K562 (cell line): ENCODE data around the gene COMP. TPM values are rescaled to one million over a fixed set of nuclear protein-coding genes. Genes with fewer than 3 reads are reported as not detected.

Experiments used
- ATAC-seq: fragments of 200-7000 bp; cut with Tn5 transposase; 3 replicates; pipeline ENCODE4 v1.9.1; 2020; ENCODE audit warnings: moderate library complexity
- BruUV-seq: library from RNA; stranded (reverse); fragments of 400-500 nt; replicated peaks from 2 replicates; lab custom pipeline; 2021; lab: Mats Ljungman, UMichigan
- CTCF ChIA-PET: fragments of 300-600 bp; formaldehyde crosslinking; extraction: SDS; loops from one replicate; lab custom pipeline; 2021; ENCODE audit warnings: low intra/inter-chr PET ratio; lab: Yijun Ruan, JAX
- POLR2A ChIA-PET: fragments of 300-600, 350-650 bp; sonication (Branson Sonifier 250); formaldehyde crosslinking; extraction: SDS; loops from one replicate; lab custom pipeline; 2021; ENCODE audit warnings: antibody characterized with exemption, inconsistent platforms; lab: Yijun Ruan, JAX
- DNase-seq, 4 experiments: peaks; one replicate each; pipeline versions ENCODE4 v3.0.0 to v3.0.0-alpha.2; 2011 to 2018; ENCODE audit warnings: low spot score in 3 of 4, mixed read lengths in 3 of 4; ENCODE audit errors: extremely low read depth in 1 of 4
- FAIRE-seq: peaks from 2 replicates; lab custom pipeline; 2011; peaks lifted over from hg19 to GRCh38; lab: Jason Lieb, UNC
- H2AFZ ChIP-seq: 2 replicates; pipeline ENCODE4 v1.6.0; 2011; ENCODE audit warnings: low read depth, low read length, control low read depth, inconsistent platforms
- H3K27ac ChIP-seq: fragments of 200-600 bp; 3 replicates; pipeline ENCODE4 v1.8.0; 2011; ENCODE audit warnings: low read depth, mild to moderate bottlenecking, control low read depth, inconsistent platforms, low read length, moderate library complexity, mixed read lengths; ENCODE audit errors: extremely low read depth
- H3K27me3 ChIP-seq, 2 experiments: fragments of 300-600 bp in 1 of 2; 2 replicates in 1 of 2; 3 replicates in 1 of 2; pipeline versions ENCODE4 v1.6.0 to v1.8.0; 2011; ENCODE audit warnings: inconsistent platforms in 2 of 2, low read length in 2 of 2, mild to moderate bottlenecking in 1 of 2, mixed read lengths in 1 of 2, moderate library complexity in 1 of 2; ENCODE audit not compliant: control insufficient read depth in 2 of 2, insufficient read depth in 2 of 2
- H3K36me3 ChIP-seq: fragments of 300-600 bp; 3 replicates; pipeline ENCODE4 v1.8.0; 2011; ENCODE audit warnings: mild to moderate bottlenecking, low read length, inconsistent platforms; ENCODE audit not compliant: control insufficient read depth, insufficient read depth
- H3K4me1 ChIP-seq, 2 experiments: fragments of 200-600 bp in 1 of 2; replicated peaks in 1 of 2; 2 replicates in 1 of 2; 3 replicates in 1 of 2; pipeline versions ENCODE4 v1.5.1 to v1.8.0; 2011; ENCODE audit warnings: inconsistent platforms in 2 of 2, low read length in 2 of 2, mild to moderate bottlenecking in 1 of 2, mixed read lengths in 1 of 2, moderate library complexity in 1 of 2; ENCODE audit not compliant: control insufficient read depth in 2 of 2, insufficient read depth in 2 of 2
- H3K4me2 ChIP-seq: 2 replicates; pipeline ENCODE4 v1.6.1; 2011; ENCODE audit warnings: low read length, control low read depth, inconsistent platforms, mixed read lengths; ENCODE audit not compliant: insufficient read depth
- H3K4me3 ChIP-seq: fragments of 200-600 bp; sonication (generic), shearing (Covaris generic); 2 replicates; pipeline ENCODE4 v1.5.1; 2016; ENCODE audit warnings: control low read depth, inconsistent platforms
- H3K79me2 ChIP-seq: fragments of 200-600 bp; 3 replicates; pipeline ENCODE4 v1.8.0; 2011; ENCODE audit warnings: low read length, inconsistent platforms; ENCODE audit not compliant: control insufficient read depth, insufficient read depth
- H3K9ac ChIP-seq, 2 experiments: 2 replicates each; pipeline versions ENCODE4 v1.6.0 to v1.6.1; 2011; ENCODE audit warnings: low read depth in 2 of 2, low read length in 2 of 2, control low read depth in 1 of 2, inconsistent platforms in 1 of 2, mild to moderate bottlenecking in 1 of 2, mixed read lengths in 1 of 2; ENCODE audit not compliant: insufficient read depth in 1 of 2
- H3K9me1 ChIP-seq: one replicate; pipeline ENCODE4 v1.6.0; 2011; ENCODE audit warnings: inconsistent platforms, mild to moderate bottlenecking, low read length, moderate library complexity; ENCODE audit not compliant: control insufficient read depth, insufficient read depth
- H3K9me3 ChIP-seq: replicated peaks from 2 replicates; pipeline ENCODE4 v1.5.1; 2011; ENCODE audit warnings: low read depth, low read length, inconsistent platforms; ENCODE audit not compliant: control insufficient read depth, insufficient read depth
- H4K20me1 ChIP-seq: replicated peaks from 2 replicates; pipeline ENCODE4 v1.6.1; 2011; ENCODE audit warnings: low read length, inconsistent platforms, mixed read lengths; ENCODE audit not compliant: control insufficient read depth, insufficient read depth
- NFIX ChIP-seq: fragments of 250-450 bp; sonication (Bioruptor Pico); IDR thresholded peaks from 2 replicates; pipeline ENCODE4 v1.4.0; 2020; ENCODE audit warnings: low read depth, mild to moderate bottlenecking, moderate library complexity
- PHB2 ChIP-seq: fragments of 450-650 bp; IDR thresholded peaks from 2 replicates; pipeline ENCODE4 v1.6.1; 2017; ENCODE audit warnings: low read depth
- POLR2G ChIP-seq: fragments of 200-400 bp; formaldehyde crosslinking; IDR thresholded peaks from 2 replicates; pipeline ENCODE4 v1.6.1; 2017; ENCODE audit warnings: low read depth, mild to moderate bottlenecking, antibody characterized with exemption, low read length, moderate library complexity
- WGBS: fragments of 100-300 bp; shearing (Covaris generic); methylation state at CpG from one replicate; pipeline ENCODE4 v1.1.6; 2016; ENCODE audit warnings: low coverage, mixed read lengths; ENCODE audit not compliant: insufficient coverage; ENCODE audit errors: missing lambda C conversion rate; 5-methylcytosine and 5-hydroxymethylcytosine counted together
- in situ Hi-C: fragments of 300-500 bp; cut with MboI; formaldehyde crosslinking; loops from 4 replicates; pipeline ENCODE4 v1.15.0; 2018; ENCODE audit warnings: inconsistent platforms, mixed read lengths
- intact Hi-C: fragments of 100-400 bp; cut with micrococcal nuclease; formaldehyde crosslinking; loops from 2 replicates; pipeline ENCODE4 v1.14.2; 2022
- polyA plus RNA-seq, 8 experiments: library from polyadenylated mRNA; depleted of rRNA in 4 of 8; stranded (reverse) in 5 of 8; unstranded in 3 of 8; fragments of >200 nt; fragmentation: Nextera tagmentation in 2 of 8; fragmentation: Illumina TruSeq in 1 of 8; extraction: Ambion mirVana in 2 of 8; extraction: Trizol in 1 of 8; gene quantifications; 2 replicates each; pipeline versions ENCODE4 v1.2.1 to v1.2.3, GENCODE V29; 2011 to 2014; ENCODE audit warnings: inconsistent platforms in 1 of 8, missing spikeins in 1 of 8
- total RNA-seq, 7 experiments: library from RNA; depleted of rRNA in 6 of 7; stranded (reverse); fragments of >200 nt in 6 of 7; fragmentation: Illumina TruSeq in 2 of 7; extraction: Trizol in 2 of 7; gene quantifications; 2 replicates each; pipeline versions ENCODE4 v1.2.1 to v1.2.3, GENCODE V29; 2011 to 2021; ENCODE audit warnings: low replicate concordance in 1 of 7
- TF ChIP-seq, protein P1 (sequence below): fragments of 450-650 bp; formaldehyde crosslinking; IDR thresholded peaks from 2 replicates; pipeline ENCODE4 v1.4.0; 2022; ENCODE audit warnings: missing genetic modification characterization
- TF ChIP-seq, protein P2 (sequence below), 2 experiments: fragments of 450-650 bp in 1 of 2; IDR thresholded peaks; 2 replicates each; pipeline ENCODE4 v1.6.1; 2011 to 2017; ENCODE audit warnings: low read depth in 2 of 2, antibody characterized with exemption in 1 of 2, borderline replicate concordance in 1 of 2, low read length in 1 of 2, mild to moderate bottlenecking in 1 of 2, mixed read lengths in 1 of 2; ENCODE audit not compliant: control insufficient read depth in 1 of 2

Gene COMP
- total and polyA plus RNA-seq, 9 of the 15 experiments (the other 6 are each of a cell fraction or from before 2014, with no cell fraction given): 0.07 TPM; not detected in 8

- POLR2A ChIA-PET: interaction anchor here (0.7 to 1.1 kb wide), 2 partner anchors 10 to 239 kb away, joined by 3 read pairs; no protein-coding TSS in a partner anchor
- no peak for DNase-seq
- intact Hi-C loops: no loop called here
Measured at GRCh38 chr19:18759995-18760426, 31.1 kb downstream of the COMP start.

More at GRCh38 chr19:18759995-18760426, 31.1 kb downstream of the COMP start:
- in situ Hi-C loops: no loop called here
- TF ChIP-seq POLR2G: peak; percentile 35; the same call in 1 of the 2 replicates
- TF ChIP-seq, protein P1, sequence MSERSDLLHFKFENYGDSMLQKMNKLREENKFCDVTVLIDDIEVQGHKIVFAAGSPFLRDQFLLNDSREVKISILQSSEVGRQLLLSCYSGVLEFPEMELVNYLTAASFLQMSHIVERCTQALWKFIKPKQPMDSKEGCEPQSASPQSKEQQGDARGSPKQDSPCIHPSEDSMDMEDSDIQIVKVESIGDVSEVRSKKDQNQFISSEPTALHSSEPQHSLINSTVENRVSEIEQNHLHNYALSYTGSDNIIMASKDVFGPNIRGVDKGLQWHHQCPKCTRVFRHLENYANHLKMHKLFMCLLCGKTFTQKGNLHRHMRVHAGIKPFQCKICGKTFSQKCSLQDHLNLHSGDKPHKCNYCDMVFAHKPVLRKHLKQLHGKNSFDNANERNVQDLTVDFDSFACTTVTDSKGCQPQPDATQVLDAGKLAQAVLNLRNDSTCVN: no peak
- TF ChIP-seq, protein P2, sequence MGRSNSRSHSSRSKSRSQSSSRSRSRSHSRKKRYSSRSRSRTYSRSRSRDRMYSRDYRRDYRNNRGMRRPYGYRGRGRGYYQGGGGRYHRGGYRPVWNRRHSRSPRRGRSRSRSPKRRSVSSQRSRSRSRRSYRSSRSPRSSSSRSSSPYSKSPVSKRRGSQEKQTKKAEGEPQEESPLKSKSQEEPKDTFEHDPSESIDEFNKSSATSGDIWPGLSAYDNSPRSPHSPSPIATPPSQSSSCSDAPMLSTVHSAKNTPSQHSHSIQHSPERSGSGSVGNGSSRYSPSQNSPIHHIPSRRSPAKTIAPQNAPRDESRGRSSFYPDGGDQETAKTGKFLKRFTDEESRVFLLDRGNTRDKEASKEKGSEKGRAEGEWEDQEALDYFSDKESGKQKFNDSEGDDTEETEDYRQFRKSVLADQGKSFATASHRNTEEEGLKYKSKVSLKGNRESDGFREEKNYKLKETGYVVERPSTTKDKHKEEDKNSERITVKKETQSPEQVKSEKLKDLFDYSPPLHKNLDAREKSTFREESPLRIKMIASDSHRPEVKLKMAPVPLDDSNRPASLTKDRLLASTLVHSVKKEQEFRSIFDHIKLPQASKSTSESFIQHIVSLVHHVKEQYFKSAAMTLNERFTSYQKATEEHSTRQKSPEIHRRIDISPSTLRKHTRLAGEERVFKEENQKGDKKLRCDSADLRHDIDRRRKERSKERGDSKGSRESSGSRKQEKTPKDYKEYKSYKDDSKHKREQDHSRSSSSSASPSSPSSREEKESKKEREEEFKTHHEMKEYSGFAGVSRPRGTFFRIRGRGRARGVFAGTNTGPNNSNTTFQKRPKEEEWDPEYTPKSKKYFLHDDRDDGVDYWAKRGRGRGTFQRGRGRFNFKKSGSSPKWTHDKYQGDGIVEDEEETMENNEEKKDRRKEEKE (IDR thresholded peaks at IDR 0.05; ENCODE audit: borderline replicate concordance in 1 of 2, control insufficient read depth in 1 of 2, low read depth in 2 of 2, low read length in 1 of 2): no peak
- no peak for TF ChIP-seq NFIX (CRISPR knock-in tag)
- no peak for TF ChIP-seq PHB2
- CTCF ChIA-PET: no interaction called here
- FAIRE-seq: no peak
- Histone ChIP-seq H3K27me3 (no peaks in the 10 kb centered on the region; a peak in 1 of 5 replicates), H4K20me1 (peaks cover 11% of the 10 kb centered on the region; the same call in 1 of the 2 replicates), H3K4me2 (no peak overlapping the region), H2AFZ (no peak overlapping the region), H3K4me1 (peaks cover 6 to 61% of the 10 kb centered on the region in 2 experiments; a peak in 4 of 5 replicates), H3K9me1 (no peaks in the 10 kb centered on the region), H3K9ac (no peak overlapping the region), H3K79me2 (no peaks in the 10 kb centered on the region), H3K27ac (no peak overlapping the region), H3K4me3 (no peak overlapping the region), H3K9me3 (no peaks in the 10 kb centered on the region), H3K36me3 (no peaks in the 10 kb centered on the region)
- no TSS peak for BruUV-seq
- no peak for ATAC-seq
- WGBS: 28% methylated on average over 13 of the region's 22 CpGs
